Testis (tissue), 3 donors: ENCODE data around the gene MYLK. TPM values are rescaled to one million over a fixed set of nuclear protein-coding genes. Genes with fewer than 3 reads are reported as not detected.
A peak's percentile ranks its signal among the peaks of the same experiment; 100 is the strongest.

Source experiments
- DNase-seq: peaks from one replicate; pipeline ENCODE4 v3.0.0-alpha.2; 2019
- H3K27ac ChIP-seq, 2 donors: fragments of 200-600 bp; sonication (generic); one replicate each; pipeline ENCODE4 v1.5.1; 2019
- H3K27me3 ChIP-seq: fragments of 200-600 bp; sonication (generic); one replicate; pipeline ENCODE4 v1.5.1; 2019
- H3K36me3 ChIP-seq: fragments of 200-600 bp; sonication (generic); one replicate; pipeline ENCODE4 v1.5.1; 2017; ENCODE audit warnings: low read depth; ENCODE audit errors: missing control alignments
- H3K4me1 ChIP-seq: fragments of 200-600 bp; sonication (generic); one replicate; pipeline ENCODE4 v1.5.1; 2019
- H3K4me3 ChIP-seq, 2 donors: fragments of 200-600 bp; sonication (generic); one replicate each; pipeline ENCODE4 v1.5.1; 2017 to 2019
- H3K9me3 ChIP-seq: fragments of 200-600 bp; sonication (generic); one replicate; pipeline ENCODE4 v1.5.1; 2017
- POLR2A ChIP-seq: fragments of 450-650 bp; IDR thresholded peaks from one replicate; pipeline ENCODE4 v1.6.1; 2017; ENCODE audit warnings: antibody characterized with exemption, mild to moderate bottlenecking, moderate library complexity
- WGBS, 2 donors: methylation state at CpG; one replicate each; pipeline ENCODE4 v1.1.5; 2018; 5-methylcytosine and 5-hydroxymethylcytosine counted together
- intact Hi-C: fragments of 100-400 bp; cut with DNase I; formaldehyde crosslinking; loops from one replicate; pipeline ENCODE4 v1.15.1; 2023; ENCODE audit warnings: low total_unique reads
- polyA plus RNA-seq: library from polyadenylated mRNA; stranded (reverse); fragments of 350-450 nt; fragmentation: Illumina TruSeq; extraction: RNeasy Lipid Tissue Mini Kit (QIAGEN cat#74804); gene quantifications from one replicate; pipeline ENCODE4 v1.2.3, GENCODE V29; 2014; ENCODE audit warnings: low read depth, low replicate concordance; ENCODE audit not compliant: insufficient read depth
- total RNA-seq, 2 donors: library from RNA; depleted of rRNA; stranded (reverse); fragments of >200 nt; gene quantifications; one replicate each; pipeline ENCODE4 v1.2.3, GENCODE V29; 2016
- TF ChIP-seq, protein P1 (sequence below), 3 experiments: fragments of 450-650 bp in 2 of 3; fragments of 200-600 bp in 1 of 3; sonication (generic) in 1 of 3; IDR thresholded peaks; one replicate each; pipeline ENCODE4 v1.5.1; 2016 to 2019; ENCODE audit warnings: antibody characterized with exemption in 3 of 3, mild to moderate bottlenecking in 2 of 3, moderate library complexity in 1 of 3

MYLK gene
- total and polyA plus RNA-seq, 3 donors from 2014 or later = 130 to 168 (median 151) TPM

DNA sequence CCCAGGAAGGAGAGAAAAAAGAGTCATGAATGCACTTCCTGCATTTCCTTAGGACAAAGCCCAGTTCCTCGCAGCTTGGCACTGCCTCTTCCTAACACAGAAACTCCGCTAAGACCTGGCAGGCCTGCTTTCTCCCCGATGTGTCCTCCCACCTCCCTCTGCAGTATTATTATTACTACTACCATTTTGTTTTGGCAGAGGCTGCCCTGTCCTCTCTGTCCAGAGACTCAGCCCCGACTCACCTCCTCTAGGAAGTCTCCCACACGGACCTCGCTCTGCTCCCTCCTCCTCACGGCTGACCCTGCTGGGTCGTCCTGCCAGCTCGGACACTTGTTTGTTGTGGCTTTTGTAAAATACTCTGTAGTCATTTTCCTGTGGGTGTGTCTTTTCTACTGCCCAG is 192.1 kb downstream of the MYLK start:
- H3K27ac ChIP-seq = no peak overlapping the region
- DNase-seq = no peak

GRCh38 chr3:123689831-123690230 is 194.3 kb downstream of the MYLK start:
- no peaks in the 10 kb centered on the region for H3K36me3 ChIP-seq
- no peak overlapping the region for H3K4me3 ChIP-seq
- H3K9me3 ChIP-seq = no peaks in the 10 kb centered on the region
- intact Hi-C loops = no loop called here
- no peak for TF ChIP-seq POLR2A
- TF ChIP-seq, protein P1, sequence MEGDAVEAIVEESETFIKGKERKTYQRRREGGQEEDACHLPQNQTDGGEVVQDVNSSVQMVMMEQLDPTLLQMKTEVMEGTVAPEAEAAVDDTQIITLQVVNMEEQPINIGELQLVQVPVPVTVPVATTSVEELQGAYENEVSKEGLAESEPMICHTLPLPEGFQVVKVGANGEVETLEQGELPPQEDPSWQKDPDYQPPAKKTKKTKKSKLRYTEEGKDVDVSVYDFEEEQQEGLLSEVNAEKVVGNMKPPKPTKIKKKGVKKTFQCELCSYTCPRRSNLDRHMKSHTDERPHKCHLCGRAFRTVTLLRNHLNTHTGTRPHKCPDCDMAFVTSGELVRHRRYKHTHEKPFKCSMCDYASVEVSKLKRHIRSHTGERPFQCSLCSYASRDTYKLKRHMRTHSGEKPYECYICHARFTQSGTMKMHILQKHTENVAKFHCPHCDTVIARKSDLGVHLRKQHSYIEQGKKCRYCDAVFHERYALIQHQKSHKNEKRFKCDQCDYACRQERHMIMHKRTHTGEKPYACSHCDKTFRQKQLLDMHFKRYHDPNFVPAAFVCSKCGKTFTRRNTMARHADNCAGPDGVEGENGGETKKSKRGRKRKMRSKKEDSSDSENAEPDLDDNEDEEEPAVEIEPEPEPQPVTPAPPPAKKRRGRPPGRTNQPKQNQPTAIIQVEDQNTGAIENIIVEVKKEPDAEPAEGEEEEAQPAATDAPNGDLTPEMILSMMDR (IDR thresholded peaks at IDR 0.05) = no peak
- 81 to 89% methylated on average over 3 of the region's 3 CpGs for WGBS, 2 donors
- no peak for DNase-seq
- H3K4me1 ChIP-seq = peaks cover 30% of the 10 kb centered on the region
- no peaks in the 10 kb centered on the region for H3K27me3 ChIP-seq
- H3K27ac ChIP-seq = peak overlapping the region in 1 of 2 donors; percentile 28

More for the DNA sequence above, 192.1 kb downstream of the MYLK start:
- H3K4me1 ChIP-seq = peaks cover 38% of the 10 kb centered on the region
- intact Hi-C loops = no loop called here
- no peak overlapping the region for H3K4me3 ChIP-seq
- TF ChIP-seq, protein P1 (IDR thresholded peaks at IDR 0.05) = no peak
- no peak for TF ChIP-seq POLR2A
- H3K36me3 ChIP-seq = no peaks in the 10 kb centered on the region
- 63 to 72% methylated on average over 9 of the region's 9 CpGs for WGBS, 2 donors
- no peaks in the 10 kb centered on the region for H3K9me3 ChIP-seq
- no peaks in the 10 kb centered on the region for H3K27me3 ChIP-seq

GRCh38 chr3:123688241-123688747 is 195.8 kb downstream of the MYLK start:
- H3K36me3 ChIP-seq = no peaks in the 10 kb centered on the region
- H3K4me3 ChIP-seq = no peak overlapping the region
- H3K9me3 ChIP-seq = no peaks in the 10 kb centered on the region
- H3K4me1 ChIP-seq = peaks cover 15% of the 10 kb centered on the region
- H3K27ac ChIP-seq = no peak overlapping the region
- intact Hi-C loops = no loop called here
- H3K27me3 ChIP-seq = no peaks in the 10 kb centered on the region
- no peak for DNase-seq
- TF ChIP-seq POLR2A = no peak
- TF ChIP-seq, protein P1 (IDR thresholded peaks at IDR 0.05) = no peak
- WGBS, 2 donors = 76 to 96% methylated on average over 4 of the region's 4 CpGs

- Histone ChIP-seq H3K27ac (peak overlapping the region; percentile 1 to 10), H3K4me3 (no peak overlapping the region), H3K36me3 (no peaks in the 10 kb centered on the region), H3K9me3 (no peaks in the 10 kb centered on the region), H3K4me1 (peaks cover 15% of the 10 kb centered on the region), H3K27me3 (no peaks in the 10 kb centered on the region)
- no peak for DNase-seq
- intact Hi-C loops = no loop called here
- TF ChIP-seq, protein P1 (IDR thresholded peaks at IDR 0.05) = no peak
- no peak for TF ChIP-seq POLR2A
Measured at GRCh38 chr3:123687286-123687685, 196.8 kb downstream of the MYLK start.

DNA sequence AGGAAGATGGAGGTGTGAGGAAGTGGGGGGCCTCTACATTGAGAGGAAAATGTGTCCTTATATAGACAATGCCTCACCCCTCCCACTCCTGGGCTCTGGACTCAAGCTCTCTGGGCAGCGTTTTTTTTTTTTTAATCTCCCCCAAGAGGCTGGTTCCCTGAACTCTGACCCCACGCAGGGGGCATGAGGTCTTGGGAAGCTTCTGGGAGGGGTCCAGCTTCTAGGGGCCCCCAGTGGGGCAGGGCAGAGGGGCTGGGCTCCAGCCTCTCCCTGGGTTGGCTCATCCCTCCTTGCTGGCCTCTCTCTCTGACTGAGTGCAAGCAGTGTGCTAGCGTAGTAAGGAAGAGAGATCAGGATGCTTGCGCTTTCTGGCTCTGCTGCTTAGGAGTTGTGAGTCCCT is 197.9 kb downstream of the MYLK start:
- 43 to 55% methylated on average over 2 to 4 of the region's 4 CpGs for WGBS, 2 donors
- no peak for DNase-seq
- Histone ChIP-seq H3K4me1 (peaks cover 12% of the 10 kb centered on the region), H3K4me3 (no peak overlapping the region), H3K27ac (peak overlapping the region in 1 of 2 donors; percentile 31), H3K27me3 (no peaks in the 10 kb centered on the region), H3K9me3 (no peaks in the 10 kb centered on the region), H3K36me3 (no peaks in the 10 kb centered on the region)
- intact Hi-C loops = no loop called here
- TF ChIP-seq POLR2A = no peak
- TF ChIP-seq, protein P1 (IDR thresholded peaks at IDR 0.05) = no peak
